Stimulated activated CD8-positive, alpha-beta memory T cell treated with anti-CD3 and anti-CD28 coated beads, Interleukin-7, amount 100 ng/mL, for 4 hours (primary cell): ENCODE results near the gene VIP.

Experiments
- DNase-seq, 2 donors: peaks; one replicate each; pipeline ENCODE4 v3.0.0-alpha.2; 2020; ENCODE audit warnings: low read depth in 2 of 2

Gene VIP

DNA sequence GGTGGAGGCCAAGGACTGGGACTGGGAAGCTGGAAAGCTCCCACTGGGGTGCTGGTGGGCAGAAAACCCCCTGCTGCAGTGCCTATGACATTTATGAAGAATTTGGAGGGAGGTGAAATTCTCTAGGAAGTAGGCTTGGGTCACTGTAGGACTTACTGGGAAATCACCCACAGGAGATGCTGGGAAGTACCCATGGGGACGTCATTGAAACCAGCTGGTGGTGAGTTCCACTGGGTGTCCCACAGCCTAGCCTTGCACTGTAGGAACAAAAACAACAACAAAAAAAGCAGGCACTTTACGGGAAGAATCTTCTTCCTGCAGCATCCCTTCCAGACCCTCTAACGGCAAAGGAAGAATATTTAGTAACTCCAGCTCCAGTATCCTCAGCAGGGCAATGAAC is 26.2 kb downstream of the VIP start:
- DNase-seq, result no peak

DNA sequence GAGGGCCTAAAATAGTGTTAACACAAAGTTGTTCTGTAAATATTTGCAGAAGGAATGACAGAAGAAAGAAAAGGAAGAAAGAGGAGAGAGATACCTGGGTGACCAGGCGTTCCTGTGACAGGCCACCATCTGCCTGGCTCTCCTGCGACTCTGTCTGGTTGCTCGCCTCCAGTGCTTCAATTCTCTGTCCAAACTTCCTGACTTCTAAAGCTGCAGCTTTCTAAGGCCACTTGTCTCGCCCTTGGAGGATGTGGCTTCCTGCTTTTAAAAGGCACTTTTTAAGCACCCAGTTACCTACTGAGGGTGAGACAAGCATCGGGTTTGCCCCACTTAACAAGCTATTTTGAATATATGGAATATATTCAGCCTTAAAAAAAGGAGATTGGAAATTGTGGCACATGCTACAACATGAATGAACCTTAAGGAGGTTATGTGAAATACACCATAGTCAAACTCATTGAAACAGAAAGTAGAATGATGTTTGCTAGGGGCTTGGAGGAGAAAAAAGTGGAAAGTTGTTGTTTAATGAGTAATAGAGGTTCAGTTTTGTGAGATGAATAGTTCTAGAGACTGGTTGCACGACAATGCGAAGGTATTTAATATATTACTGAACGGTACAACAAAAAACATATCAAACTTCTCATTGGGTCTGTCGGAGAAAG is 32.8 kb downstream of the VIP start:
- no peak for DNase-seq

DNA sequence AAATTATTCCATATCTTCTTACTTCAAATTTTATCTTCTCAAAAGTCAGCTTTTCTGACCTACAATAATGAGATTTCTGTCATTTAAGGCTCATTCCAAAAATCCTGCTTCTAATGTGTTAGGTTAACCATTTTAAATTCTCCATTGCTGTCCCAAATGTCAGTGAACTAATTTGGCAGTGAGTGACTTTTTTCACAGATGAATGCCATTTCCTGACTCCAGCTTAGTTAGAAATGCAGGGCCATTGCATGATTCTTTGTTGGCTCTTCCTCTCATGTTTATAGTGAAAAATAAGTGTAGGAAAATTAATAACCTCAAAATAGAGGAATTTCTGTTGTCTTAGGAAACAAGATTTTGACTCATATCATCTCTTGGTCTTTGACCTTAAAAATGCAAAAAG is 44.1 kb downstream of the VIP start:
- DNase-seq, result no peak

DNA sequence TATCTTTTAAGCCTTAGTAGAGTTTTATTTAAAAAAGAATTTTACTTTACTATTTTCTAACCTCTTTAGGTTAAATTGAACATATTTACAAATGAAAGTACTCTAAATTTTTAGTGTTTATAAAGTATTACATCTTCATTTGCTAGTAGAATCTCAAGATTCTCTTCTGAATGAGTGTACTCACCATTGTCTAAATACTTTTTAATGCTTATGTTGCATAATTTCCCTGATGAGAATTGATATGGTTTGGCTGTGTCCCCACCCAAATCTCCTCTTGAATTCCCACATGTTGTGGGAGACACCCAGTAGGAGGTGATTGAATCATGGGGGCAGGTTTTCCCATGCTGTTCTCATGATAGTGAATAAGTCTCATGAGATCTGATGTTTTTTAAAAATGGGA is 53.6 kb downstream of the VIP start:
- DNase-seq, result no peak
